Psoas muscle (tissue), 8 donors: ENCODE measurements around the gene SLC2A2. TPM values are rescaled to one million over a fixed set of nuclear protein-coding genes. Genes with fewer than 3 reads are reported as not detected.

Experiments
- ATAC-seq, 4 donors: fragments of 200-7000 bp; cut with Tn5 transposase; one replicate each; pipeline ENCODE4 v1.9.1; 2020; ENCODE audit warnings: moderate library complexity in 3 of 4, mild to moderate bottlenecking in 2 of 4
- DNase-seq, 2 donors: peaks; one replicate each; pipeline ENCODE4 v3.0.0-alpha.2; 2020
- H3K27ac ChIP-seq: fragments of 200-600 bp; one replicate; pipeline ENCODE4 v1.8.0; 2022
- H3K27me3 ChIP-seq, 3 donors: fragments of 200-600 bp in 1 of 3; one replicate each; pipeline versions ENCODE4 v1.6.1 to v1.8.0; 2013 to 2022; ENCODE audit warnings: low read length in 2 of 3, mild to moderate bottlenecking in 2 of 3, moderate library complexity in 1 of 3; ENCODE audit not compliant: insufficient read depth in 3 of 3
- H3K36me3 ChIP-seq, 2 donors: fragments of 200-600 bp in 1 of 2; one replicate each; pipeline versions ENCODE4 v1.6.1 to v1.8.0; 2013 to 2022; ENCODE audit warnings: low read depth in 1 of 2, mild to moderate bottlenecking in 1 of 2, moderate library complexity in 1 of 2; ENCODE audit not compliant: insufficient read depth in 1 of 2
- H3K4me1 ChIP-seq: fragments of 200-600 bp; one replicate; pipeline ENCODE4 v1.8.0; 2022
- H3K4me3 ChIP-seq: fragments of 200-600 bp; one replicate; pipeline ENCODE4 v1.8.0; 2022; ENCODE audit warnings: mild to moderate bottlenecking
- H3K9me3 ChIP-seq: fragments of 200-600 bp; one replicate; pipeline ENCODE4 v1.8.0; 2022
- WGBS, 3 donors: extraction: QIAGEN DNeasy Blood & Tissue Kit; methylation state at CpG; one replicate each; pipeline versions ENCODE4 v1.1.6 to v1.1.7; 2013; 5-methylcytosine and 5-hydroxymethylcytosine counted together
- intact Hi-C, 2 donors: fragments of 100-400 bp; cut with DNase I; formaldehyde crosslinking; loops; one replicate each; pipeline versions ENCODE4 v1.11.0 to v1.14.2; 2022
- polyA plus RNA-seq, 3 donors: library from polyadenylated mRNA; stranded (reverse); fragments of 200-250 nt; gene quantifications; one replicate each; pipeline ENCODE4 v1.2.3, GENCODE V29; 2013
- total RNA-seq, 4 donors: library from RNA; stranded (reverse); fragmentation: NEBNext Ultra II Directional in 2 of 4; extraction: Animal tissue kit (Norgen Biotek cat#: 25700) in 2 of 4; gene quantifications; one replicate each; pipeline versions ENCODE4 v1.2.1 to v1.2.4, GENCODE V29; 2021 to 2023
- TF ChIP-seq, protein P1 (sequence below): fragments of 200-600 bp; IDR thresholded peaks from one replicate; pipeline ENCODE4 v1.8.0; 2022; ENCODE audit warnings: antibody characterized with exemption
- donor health status: healthy with polysubstance abuse.
- donor health status: DM: no; HTN: no; CAD: no; lungs with moderate emphysema.
- donor health status: Bipolar disorder and iron deficiency.
- donor health status: healthy.
- donor health status: DM: yes; HTN: yes; CAD: no.
- donor health status: DM: no; HTN: no; CAD: no.
- donor health status: DM: no; HTN: no; CAD: no.
- donor health status: DM: yes; HTN: yes; CAD: no.

SLC2A2 gene
- total and polyA plus RNA-seq, 7 donors: 0.05 TPM; not detected in 6

DNA sequence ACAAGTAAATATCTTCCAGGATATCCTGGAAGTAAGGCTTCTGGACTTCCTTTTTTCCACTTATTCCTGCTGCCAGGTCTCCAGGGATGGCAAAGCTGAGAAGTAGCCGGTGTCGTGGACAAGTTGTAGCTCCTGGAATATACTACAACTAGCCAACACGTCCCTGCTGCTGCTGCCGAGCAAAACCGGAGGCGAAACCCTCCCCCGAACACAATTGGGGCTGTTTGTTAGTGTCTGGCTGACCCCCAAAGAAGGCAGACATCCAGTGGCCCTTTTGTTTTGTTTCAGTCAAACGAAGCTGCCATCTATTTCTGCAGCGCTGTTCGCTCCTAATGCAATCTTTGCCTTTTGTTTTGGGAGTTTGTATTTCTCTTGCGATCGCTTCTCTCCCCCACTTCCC is 72.8 kb downstream of the SLC2A2 start:
- TF ChIP-seq, protein P1, sequence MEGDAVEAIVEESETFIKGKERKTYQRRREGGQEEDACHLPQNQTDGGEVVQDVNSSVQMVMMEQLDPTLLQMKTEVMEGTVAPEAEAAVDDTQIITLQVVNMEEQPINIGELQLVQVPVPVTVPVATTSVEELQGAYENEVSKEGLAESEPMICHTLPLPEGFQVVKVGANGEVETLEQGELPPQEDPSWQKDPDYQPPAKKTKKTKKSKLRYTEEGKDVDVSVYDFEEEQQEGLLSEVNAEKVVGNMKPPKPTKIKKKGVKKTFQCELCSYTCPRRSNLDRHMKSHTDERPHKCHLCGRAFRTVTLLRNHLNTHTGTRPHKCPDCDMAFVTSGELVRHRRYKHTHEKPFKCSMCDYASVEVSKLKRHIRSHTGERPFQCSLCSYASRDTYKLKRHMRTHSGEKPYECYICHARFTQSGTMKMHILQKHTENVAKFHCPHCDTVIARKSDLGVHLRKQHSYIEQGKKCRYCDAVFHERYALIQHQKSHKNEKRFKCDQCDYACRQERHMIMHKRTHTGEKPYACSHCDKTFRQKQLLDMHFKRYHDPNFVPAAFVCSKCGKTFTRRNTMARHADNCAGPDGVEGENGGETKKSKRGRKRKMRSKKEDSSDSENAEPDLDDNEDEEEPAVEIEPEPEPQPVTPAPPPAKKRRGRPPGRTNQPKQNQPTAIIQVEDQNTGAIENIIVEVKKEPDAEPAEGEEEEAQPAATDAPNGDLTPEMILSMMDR: no peak
- H3K36me3 ChIP-seq: no peaks in the 10 kb centered on the region
- no peak overlapping the region for H3K4me3 ChIP-seq

DNA sequence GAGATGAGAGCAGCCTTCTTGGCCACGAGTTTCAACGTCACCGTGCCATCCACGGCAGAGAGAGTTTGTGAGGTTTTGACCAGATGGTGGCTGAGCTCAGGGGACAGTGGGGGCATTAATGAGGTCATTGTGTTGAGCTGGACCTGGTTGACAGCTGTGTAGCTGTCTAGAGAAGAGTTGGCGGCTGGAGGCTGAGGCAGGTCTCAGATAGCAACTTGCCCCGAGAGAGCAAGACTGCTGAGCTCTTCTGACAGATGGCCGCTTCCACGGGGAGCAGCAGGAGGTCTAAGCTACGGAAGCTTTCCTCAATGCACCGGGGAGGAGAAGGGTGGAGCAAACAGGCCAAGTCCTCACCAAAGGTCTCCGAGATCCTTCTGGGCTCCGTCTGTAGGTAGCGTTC is 73.3 kb downstream of the SLC2A2 start:
- WGBS, 3 donors: 27 to 40% (median 35%) methylated on average over 12 to 13 of the region's 13 CpGs
- no peaks in the 10 kb centered on the region for H3K36me3 ChIP-seq
- intact Hi-C loops: loop anchor here in 1 of 2 donors (10.0 kb wide), 1 partner anchor 1578 kb away; no protein-coding TSS in a partner anchor

More for the DNA sequence above, 72.8 kb downstream of the SLC2A2 start:
- DNase-seq (no peak), ATAC-seq (no peak)
- 36 to 44% (median 41%) methylated on average over 12 of the region's 12 CpGs for WGBS, 3 donors
- Histone ChIP-seq H3K9me3 (no peaks in the 10 kb centered on the region), H3K4me1 (no peaks in the 10 kb centered on the region), H3K27me3 (peaks cover 0 to 9% (median 0%) of the 10 kb centered on the region in 3 donors), H3K27ac (no peak overlapping the region)
- intact Hi-C loops: loop anchor here in 1 of 2 donors (10.0 kb wide), 1 partner anchor 1579 kb away; no protein-coding TSS in a partner anchor

DNA sequence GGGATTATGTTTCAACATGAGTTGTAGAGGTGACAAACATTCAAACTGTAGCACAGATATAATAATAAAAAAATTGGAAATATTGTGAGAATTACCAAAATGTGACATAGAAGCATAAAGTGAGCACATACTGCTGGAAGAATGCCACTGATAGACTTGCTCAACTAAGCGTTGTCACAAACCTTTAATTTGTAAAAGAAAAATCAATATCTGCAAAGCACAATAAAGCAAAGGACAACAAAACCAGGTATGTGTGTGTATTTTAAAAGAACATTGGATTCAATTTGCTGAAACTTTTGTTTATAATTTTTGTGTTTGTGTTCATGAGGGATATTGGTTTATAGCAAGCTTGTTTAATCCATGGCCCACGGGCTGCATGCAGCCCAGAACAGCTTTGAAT is 77.3 kb downstream of the SLC2A2 start:
- TF ChIP-seq, protein P1: no peak
- WGBS, 3 donors: 75 to 93% (median 79%) methylated on average over 2 of the region's 2 CpGs
- Histone ChIP-seq H3K4me1 (no peaks in the 10 kb centered on the region), H3K36me3 (no peaks in the 10 kb centered on the region), H3K4me3 (no peak overlapping the region), H3K27me3 (no peaks in the 10 kb centered on the region), H3K9me3 (no peaks in the 10 kb centered on the region), H3K27ac (no peak overlapping the region)
- no peak for DNase-seq
- intact Hi-C loops: no loop called here
- ATAC-seq: no peak

More for the DNA sequence above, 73.3 kb downstream of the SLC2A2 start:
- H3K9me3 ChIP-seq: no peaks in the 10 kb centered on the region
- no peak overlapping the region for H3K4me3 ChIP-seq
- peaks cover 0 to 9% (median 0%) of the 10 kb centered on the region in 3 donors for H3K27me3 ChIP-seq
- ATAC-seq (no peak), DNase-seq (no peak)
- H3K27ac ChIP-seq: no peak overlapping the region
- TF ChIP-seq, protein P1: no peak
- no peaks in the 10 kb centered on the region for H3K4me1 ChIP-seq

DNA sequence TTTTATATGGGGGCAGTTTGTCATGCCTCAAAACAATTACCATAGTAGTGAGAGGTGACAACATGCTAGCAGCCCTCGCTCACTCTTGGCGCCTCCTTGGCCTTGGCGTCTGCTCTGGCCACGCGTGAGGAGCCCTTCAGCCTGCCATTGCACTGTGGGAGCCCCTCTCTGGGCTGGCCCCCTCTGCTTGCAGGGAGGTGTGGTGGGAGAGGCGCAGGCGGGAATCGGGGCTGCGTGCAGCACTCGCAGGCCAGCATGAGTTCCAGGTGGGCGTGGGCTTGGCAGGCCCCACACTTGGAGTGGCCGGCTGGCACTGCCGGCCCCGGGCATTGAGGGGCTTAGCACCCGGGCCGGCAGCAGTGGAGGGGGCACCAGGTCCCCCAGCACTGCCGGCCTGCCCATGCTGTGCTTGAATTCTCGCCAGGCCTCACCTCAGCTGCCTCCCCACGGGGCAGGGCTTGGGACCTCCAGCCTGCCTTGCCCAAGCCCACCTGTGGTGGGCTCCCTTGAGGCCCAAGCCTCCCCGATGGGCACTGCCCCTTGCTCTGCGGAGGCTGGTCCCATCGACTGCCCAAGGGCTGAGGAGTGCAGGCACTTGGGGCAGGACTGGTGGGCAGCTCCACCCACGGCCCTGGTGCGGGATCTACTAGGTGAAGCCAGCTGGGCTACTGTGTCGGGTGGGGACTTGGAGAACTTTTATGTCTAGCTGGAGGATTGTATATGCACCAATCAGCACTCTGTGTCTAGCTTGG is 79.3 kb downstream of the SLC2A2 start:
- DNase-seq (no peak), ATAC-seq (no peak)
- no peaks in the 10 kb centered on the region for H3K36me3 ChIP-seq
- no peak overlapping the region for H3K4me3 ChIP-seq
- no peaks in the 10 kb centered on the region for H3K4me1 ChIP-seq
- TF ChIP-seq, protein P1: no peak
- no peaks in the 10 kb centered on the region for H3K9me3 ChIP-seq
- H3K27me3 ChIP-seq: no peaks in the 10 kb centered on the region
- 94 to 96% (median 95%) methylated on average over 25 of the region's 25 CpGs for WGBS, 3 donors
- H3K27ac ChIP-seq: no peak overlapping the region
- intact Hi-C loops: no loop called here

Other genes starting within 250 kb of the SLC2A2 start
- 10 to 100 TPM in 3 of 4 donors, 1 to 10 TPM in 1; 8.4 to 27.2 (median 18.2) TPM for gene RPL22L1, start 156.5 kb downstream of the SLC2A2 start, total RNA-seq
- 10 to 100 TPM; 32.6 to 88.7 (median 55.7) TPM for gene RPL22L1, start 156.5 kb downstream of the SLC2A2 start, polyA plus RNA-seq
- 1 to 10 TPM in 3 of 4 donors, under 1 TPM in 1; 0.90 to 4.0 (median 2.7) TPM for gene EIF5A2, start 118.1 kb downstream of the SLC2A2 start, total RNA-seq
- gene EIF5A2, start 118.1 kb downstream of the SLC2A2 start, polyA plus RNA-seq: 1 to 10 TPM in 2 of 3 donors, under 1 TPM in 1; 0.46 to 3.0 (median 1.5) TPM